Effector memory CD4-positive, alpha-beta T cell (primary cell): Measurements from ENCODE around the gene NEK6.

Experiments used
- DNase-seq, 3 donors: peaks; one replicate each; pipeline ENCODE4 v3.0.0-alpha.2; 2020
- H3K27ac ChIP-seq: 2 replicates; pipeline ENCODE4 v1.7.0; 2013; ENCODE audit warnings: mild to moderate bottlenecking, low read length, moderate library complexity; ENCODE audit not compliant: insufficient read depth, poor library complexity, severe bottlenecking
- H3K27me3 ChIP-seq: replicated peaks from 2 replicates; pipeline ENCODE4 v1.7.0; 2013; ENCODE audit warnings: mild to moderate bottlenecking, low read length; ENCODE audit not compliant: insufficient read depth, control insufficient read depth, poor library complexity, severe bottlenecking
- H3K36me3 ChIP-seq: 2 replicates; pipeline ENCODE4 v1.7.0; 2013; ENCODE audit warnings: mild to moderate bottlenecking, low read length, moderate library complexity; ENCODE audit not compliant: control insufficient read depth, insufficient read depth
- H3K4me1 ChIP-seq: 2 replicates; pipeline ENCODE4 v1.7.0; 2013; ENCODE audit warnings: low read length, mild to moderate bottlenecking; ENCODE audit not compliant: control insufficient read depth, insufficient read depth, poor library complexity, severe bottlenecking
- H3K4me3 ChIP-seq: 2 replicates; pipeline ENCODE4 v1.7.0; 2013; ENCODE audit warnings: low read length, low read depth, mild to moderate bottlenecking; ENCODE audit not compliant: insufficient read depth, poor library complexity, severe bottlenecking
- H3K9me3 ChIP-seq: 2 replicates; pipeline ENCODE4 v1.7.0; 2013; ENCODE audit warnings: mild to moderate bottlenecking, low read length, moderate library complexity; ENCODE audit not compliant: control insufficient read depth

NEK6 gene

DNA sequence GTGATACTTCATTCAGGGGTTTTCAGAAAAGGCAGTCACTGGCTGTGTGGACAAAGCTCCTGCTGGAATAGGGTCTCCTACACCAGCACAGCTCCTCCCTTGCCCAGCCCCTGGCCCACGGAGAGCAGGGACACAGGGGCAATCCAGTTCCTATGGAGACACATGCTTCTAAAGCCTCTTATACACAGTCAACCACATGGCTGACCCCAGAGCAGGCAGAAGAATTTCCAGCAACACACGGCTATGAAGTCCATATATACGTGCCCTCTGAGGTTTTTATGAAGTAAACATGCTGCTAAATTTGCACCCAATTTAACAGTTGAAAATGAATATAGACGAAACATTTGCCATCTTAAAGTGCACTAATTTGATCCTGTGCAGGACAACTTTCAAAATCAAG lies 138.1 kb downstream of the NEK6 start:
- no peak overlapping the region for H3K27ac ChIP-seq
- no peak for DNase-seq
- no peak overlapping the region for H3K4me3 ChIP-seq
- no peaks in the 10 kb centered on the region for H3K27me3 ChIP-seq
- H3K36me3 ChIP-seq: peaks cover 39% of the 10 kb centered on the region
- no peaks in the 10 kb centered on the region for H3K9me3 ChIP-seq
- peaks cover 3% of the 10 kb centered on the region for H3K4me1 ChIP-seq

DNA sequence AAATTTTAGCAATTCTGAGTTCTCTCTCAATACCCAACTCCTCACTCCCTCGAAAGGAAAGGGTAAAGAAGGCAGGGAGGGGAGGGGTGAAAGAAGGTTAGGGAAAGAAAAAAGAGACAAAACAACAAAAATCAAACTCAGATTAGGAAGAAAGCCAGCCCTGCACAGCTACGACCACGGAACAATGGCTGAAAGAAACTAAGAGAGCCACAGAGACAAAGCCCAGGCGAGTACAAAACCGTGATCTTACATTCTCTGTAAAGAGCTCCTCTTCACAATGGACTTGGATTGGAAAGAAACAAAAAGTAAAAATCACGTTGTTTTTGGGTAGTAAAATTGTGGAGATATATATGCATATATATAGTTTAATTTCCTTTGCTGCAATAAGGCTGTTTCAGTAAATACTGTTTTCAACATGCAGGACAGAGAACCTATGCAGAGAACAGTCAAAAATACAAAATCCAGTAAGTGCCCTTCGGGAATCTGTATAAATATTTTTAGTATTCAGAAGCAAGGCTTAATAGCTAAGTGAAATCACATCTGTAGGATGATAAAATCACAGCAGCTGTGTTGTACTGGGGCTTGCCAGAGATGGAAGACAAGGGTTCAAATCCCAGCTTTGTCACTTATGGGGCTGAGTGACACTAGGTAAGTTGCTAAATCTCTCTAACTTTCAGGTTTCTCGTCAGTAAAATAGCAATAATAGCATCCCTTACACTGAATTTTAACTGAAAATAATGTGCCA lies 140.6 kb downstream of the NEK6 start:
- no peaks in the 10 kb centered on the region for H3K4me1 ChIP-seq
- H3K27ac ChIP-seq: no peak overlapping the region

DNA sequence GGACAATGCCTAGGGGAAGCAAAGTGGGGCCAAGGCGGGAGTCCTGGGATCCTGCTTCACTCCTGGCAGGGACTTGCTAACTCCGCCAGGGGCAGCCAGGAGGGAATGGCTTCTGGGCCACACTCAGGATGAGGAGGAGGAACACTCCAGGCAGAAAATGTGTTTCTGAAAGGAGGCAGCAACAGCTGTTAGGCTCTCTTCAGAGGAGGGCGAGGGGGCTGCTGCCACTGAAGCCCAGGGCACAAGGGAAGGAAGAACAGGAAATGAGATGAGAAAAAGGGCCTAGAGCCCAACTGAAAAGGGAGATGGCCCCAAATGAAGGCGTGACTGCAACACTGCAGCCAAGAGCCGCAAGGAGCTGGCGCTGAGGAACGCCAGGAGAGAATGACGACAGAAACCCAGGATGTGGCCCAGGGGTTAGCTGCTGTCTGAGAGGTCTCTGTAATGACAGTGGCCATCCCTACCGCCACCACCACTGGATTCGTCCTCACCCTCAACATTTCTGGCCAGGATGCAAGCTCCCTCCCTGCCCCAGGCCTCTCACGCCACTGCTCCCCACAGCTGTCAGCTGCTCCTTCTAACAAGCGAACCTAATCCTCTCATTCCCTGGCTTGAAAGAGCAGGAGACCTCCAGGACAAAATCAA lies 141.7 kb downstream of the NEK6 start:
- H3K27ac ChIP-seq: no peak overlapping the region

More for the DNA sequence above, 140.6 kb downstream of the NEK6 start:
- Histone ChIP-seq H3K27me3 (no peaks in the 10 kb centered on the region), H3K36me3 (peaks cover 46% of the 10 kb centered on the region), H3K4me3 (no peak overlapping the region), H3K9me3 (no peaks in the 10 kb centered on the region)
- DNase-seq: no peak

DNA sequence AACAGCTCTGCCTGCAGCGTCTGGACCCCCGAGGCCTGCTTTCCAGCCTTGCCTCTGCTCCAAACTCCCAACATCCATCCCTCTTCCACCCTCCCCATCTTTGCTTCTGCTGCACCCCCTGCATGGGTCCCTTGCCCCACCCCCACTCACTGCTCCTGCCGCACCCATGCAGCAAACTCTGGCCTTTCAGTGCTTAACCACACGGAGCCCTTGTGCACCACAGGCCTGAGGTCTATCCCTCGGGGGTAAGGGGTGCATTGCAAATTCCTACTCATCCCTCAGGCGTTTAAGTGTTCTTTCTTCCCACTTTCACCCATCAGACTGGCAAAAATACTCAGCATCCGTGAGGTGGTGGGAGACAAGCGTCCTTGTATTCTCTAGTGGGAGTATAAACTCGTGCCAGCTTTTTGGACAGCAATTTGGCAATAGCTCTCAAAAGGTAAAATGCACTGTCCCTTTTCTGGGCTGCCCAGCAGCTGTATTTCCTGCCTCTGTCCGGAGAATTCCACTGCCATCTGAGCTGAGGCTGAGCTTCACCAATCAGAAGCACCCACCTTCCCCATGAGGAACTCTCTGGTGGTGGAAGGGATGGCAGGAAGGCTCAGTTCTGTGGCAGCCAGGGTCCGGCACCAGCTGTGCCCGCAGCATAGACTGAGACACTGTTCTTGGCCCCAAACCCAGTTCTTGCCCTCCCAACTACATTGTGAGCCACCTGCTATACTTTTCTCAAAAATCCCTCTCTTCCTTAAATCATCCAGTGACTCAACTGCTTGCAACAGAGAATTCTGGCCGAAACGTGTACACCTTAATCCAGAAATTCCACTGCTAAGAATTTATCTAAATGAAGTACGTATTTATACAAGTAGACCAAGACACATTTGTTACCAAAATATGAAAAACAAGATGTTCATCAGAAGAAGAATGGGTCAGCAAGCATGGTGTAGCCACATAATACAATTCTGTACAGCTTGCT lies 142.5 kb downstream of the NEK6 start:
- no peaks in the 10 kb centered on the region for H3K4me1 ChIP-seq
- no peak overlapping the region for H3K27ac ChIP-seq
- no peaks in the 10 kb centered on the region for H3K9me3 ChIP-seq
- H3K36me3 ChIP-seq: peaks cover 46% of the 10 kb centered on the region
- no peak overlapping the region for H3K4me3 ChIP-seq
- H3K27me3 ChIP-seq: no peaks in the 10 kb centered on the region
- no peak for DNase-seq

More for the DNA sequence above, 141.7 kb downstream of the NEK6 start:
- Histone ChIP-seq H3K4me1 (no peaks in the 10 kb centered on the region), H3K9me3 (no peaks in the 10 kb centered on the region), H3K4me3 (no peak overlapping the region), H3K36me3 (peaks cover 46% of the 10 kb centered on the region), H3K27me3 (no peaks in the 10 kb centered on the region)
- DNase-seq: no peak
